Cardiac septum (tissue), 1 donor: ENCODE data around the gene CELSR1. TPM values are rescaled to one million over a fixed set of nuclear protein-coding genes. Genes with fewer than 3 reads are reported as not detected.

Source experiments
- DNase-seq: peaks from one replicate; pipeline ENCODE4 v3.0.0-alpha.2; 2020; ENCODE audit warnings: low spot score
- intact Hi-C: fragments of 100-400 bp; cut with DNase I; formaldehyde crosslinking; loops from one replicate; pipeline ENCODE4 v1.14.0; 2022
- total RNA-seq: library from RNA; stranded (reverse); fragmentation: NEBNext Ultra II Directional; extraction: Animal tissue kit (Norgen Biotek cat#: 25700); gene quantifications from one replicate; pipeline ENCODE4 v1.2.1, GENCODE V29; 2021
- donor health status: DM: no; HTN: no; CAD: no.

Gene CELSR1
- total RNA-seq, 1 donor from 2014 or later, result 13.3 TPM

DNA sequence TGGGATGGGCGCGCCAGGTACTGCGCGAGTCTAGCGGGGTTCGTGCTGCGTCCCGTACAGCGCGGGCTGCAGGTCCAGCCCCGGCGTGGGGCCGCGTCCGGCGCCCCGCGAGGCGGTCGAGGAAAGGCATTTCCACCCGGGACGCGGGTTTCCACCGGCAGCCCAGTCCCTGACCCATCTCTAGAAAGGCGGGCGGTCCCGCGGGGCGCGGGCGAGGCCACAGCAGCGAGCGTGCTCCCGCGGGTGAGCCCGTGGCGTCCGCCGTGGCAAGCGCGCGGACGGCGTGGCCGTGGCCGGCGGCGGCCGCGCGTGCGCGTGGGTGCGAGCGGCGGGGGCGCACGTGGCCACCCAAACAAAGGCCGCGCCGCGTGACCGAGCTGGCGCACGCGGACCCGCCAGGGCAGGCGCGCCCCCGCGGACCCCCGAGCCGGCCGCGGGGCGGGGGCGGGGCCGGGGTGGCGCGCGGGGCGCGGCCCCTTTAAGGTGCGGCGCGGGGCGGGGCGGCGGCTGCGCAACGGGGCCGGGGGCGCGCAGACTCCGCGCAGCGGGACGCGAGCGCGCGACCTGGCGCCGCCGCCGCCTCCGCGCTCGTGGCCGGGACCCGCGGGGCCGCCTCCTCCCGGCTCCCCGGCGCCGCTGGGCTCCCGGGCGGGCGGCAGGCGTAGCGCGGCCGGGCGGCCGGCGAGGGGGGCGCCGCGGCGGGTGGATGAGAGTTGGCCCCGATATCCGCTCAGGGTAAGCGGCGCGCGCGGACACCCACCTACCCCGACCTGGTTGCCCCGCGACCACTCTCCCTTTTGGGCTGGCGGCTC is 39.3 kb upstream of the CELSR1 start:
- intact Hi-C loops, result loop anchor here (5.0 kb wide), 3 partner anchors 111 to 181 kb away; partner anchors contain the start of gene CERK
- DNase-seq, result no peak

DNA sequence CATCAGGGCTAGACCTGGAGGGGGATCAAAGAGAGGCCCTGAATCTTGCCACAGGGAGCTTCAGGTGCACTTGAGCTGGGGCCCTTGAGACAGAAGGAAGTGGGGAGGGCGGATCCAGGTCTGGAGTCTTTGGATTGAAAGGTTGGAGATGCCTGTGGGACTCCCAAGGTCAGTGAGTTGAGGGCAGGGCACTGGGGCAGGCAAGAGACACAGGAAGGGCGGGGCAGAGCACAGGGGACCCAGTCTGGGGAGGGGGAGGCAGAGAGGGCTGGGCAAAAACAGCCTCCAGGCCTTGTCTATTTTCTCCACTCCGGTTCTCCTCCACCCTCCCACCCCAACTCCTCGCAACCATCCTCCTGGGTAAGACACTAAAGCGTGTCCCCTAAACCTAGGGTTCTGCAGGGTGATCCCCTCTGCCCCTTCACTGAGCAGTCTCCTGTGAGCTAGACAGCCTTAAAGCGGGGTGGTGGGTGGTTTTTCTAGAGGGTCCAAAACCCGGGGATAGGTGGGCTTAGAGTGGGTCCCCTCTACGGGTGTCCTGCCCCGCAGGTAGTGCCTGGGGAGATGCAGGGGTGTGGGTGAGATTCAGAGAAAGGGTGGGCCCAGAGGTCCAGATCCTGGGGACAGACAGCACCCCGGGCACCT is 38.6 kb upstream of the CELSR1 start:
- DNase-seq, result no peak
- intact Hi-C loops, result loop anchor here (5.0 kb wide), 3 partner anchors 111 to 181 kb away; partner anchors contain the start of gene CERK

DNA sequence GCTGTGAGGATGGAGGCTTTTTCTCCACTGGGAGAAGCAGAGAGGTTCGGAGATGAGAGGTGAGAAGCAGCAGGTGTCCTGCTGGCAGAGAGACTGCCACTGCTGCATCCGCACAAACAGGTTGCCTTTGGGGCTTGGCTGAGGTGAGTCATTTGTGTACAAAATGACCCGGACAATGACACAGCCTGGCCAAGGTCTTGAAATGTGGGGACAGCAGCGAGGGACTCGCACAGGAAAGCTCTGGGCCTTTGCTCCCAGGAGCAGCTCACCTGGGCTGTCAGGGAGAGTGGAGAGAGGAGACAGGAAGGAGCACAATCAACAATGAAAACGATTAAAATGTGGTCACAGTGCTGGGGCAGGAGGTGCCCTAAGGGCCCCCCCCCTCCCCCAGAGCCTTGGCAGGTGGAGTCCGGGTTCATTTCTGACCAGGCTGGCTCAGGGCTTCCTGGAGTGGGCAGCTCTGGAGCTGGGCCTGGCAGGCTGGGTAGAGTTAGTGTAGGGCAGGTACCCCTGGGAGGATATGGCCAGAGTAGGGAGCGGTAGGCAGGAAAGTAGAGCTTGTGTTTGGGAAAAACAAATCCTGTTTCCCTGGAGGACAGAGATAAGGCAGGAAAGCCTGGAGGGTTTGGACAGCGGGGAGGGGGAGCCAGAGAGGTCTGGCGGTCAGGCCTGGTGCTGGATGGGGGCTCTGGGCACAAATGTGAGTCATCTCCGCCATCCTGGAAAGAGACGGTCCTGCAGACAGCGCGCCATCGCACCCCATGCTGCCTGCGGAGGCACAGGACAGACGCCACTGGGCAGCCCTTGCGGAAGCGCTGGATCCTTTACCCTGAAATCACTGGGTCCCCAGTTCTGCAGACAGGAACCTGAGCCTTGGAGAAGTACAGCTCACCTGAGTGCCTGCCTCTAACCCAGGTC is 37.8 kb upstream of the CELSR1 start:
- no peak for DNase-seq
- intact Hi-C loops, result loop anchor here (5.0 kb wide), 3 partner anchors 112 to 182 kb away; partner anchors contain the start of gene CERK

DNA sequence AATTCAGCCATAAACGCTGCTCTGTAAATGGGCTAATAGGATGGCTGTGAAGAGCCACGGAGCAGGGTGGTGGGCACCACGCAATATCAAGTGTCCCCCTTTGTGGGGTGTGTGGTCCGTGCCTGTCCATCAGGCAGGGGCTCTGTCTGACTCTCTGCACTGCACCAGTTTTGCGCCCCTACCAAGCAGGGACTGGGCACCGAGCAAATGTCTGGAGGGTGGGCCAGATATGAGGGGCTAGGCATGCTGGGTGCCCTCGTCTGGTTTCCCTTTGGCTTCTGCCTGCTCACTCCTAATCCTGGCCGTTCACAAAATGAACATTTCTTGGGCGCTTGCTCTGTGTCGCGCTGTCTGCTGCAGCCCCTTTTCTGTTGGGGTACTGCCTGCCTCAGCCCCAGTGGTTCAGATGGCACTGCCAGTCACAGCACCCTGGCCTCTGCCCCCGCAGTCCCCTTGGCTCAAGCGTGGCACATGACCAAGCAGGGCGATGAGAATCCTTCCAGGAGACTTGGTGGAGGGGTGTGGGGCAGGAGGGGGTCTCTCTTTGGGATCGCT is 37.1 kb upstream of the CELSR1 start:
- no peak for DNase-seq
- intact Hi-C loops, result no loop called here

DNA sequence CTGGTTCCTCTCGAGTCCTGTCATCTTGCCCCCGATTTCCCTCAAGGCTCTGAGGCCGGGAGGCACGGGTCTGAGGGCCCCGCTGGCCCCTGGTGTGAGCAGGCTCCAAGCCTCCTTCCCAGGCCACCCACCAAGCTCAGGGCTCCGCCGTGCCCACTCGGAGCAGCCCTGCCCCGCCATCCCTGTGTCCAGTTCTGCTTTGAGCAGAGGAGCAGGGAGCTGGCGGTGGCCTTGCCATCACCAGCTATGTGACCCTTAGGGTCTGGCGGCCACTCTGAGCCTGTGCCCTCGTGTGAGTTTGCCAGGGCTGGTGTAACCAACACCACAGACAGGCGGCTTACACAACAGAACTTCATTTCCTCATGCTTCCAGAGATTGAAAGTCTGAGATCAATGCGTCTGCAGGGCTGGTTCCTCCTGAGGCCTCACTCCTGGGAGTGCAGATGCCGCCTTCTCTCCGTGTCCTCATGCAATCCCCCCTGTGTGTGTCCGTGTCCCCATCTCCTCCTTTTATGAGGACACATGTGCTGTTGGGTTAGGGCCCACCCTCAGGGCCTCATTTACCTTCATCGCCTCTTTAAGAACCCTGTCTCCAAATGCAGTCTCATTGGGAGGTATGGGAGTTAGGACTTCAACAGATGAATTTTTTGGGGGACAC is 36.5 kb upstream of the CELSR1 start:
- intact Hi-C loops, result no loop called here
- no peak for DNase-seq

DNA sequence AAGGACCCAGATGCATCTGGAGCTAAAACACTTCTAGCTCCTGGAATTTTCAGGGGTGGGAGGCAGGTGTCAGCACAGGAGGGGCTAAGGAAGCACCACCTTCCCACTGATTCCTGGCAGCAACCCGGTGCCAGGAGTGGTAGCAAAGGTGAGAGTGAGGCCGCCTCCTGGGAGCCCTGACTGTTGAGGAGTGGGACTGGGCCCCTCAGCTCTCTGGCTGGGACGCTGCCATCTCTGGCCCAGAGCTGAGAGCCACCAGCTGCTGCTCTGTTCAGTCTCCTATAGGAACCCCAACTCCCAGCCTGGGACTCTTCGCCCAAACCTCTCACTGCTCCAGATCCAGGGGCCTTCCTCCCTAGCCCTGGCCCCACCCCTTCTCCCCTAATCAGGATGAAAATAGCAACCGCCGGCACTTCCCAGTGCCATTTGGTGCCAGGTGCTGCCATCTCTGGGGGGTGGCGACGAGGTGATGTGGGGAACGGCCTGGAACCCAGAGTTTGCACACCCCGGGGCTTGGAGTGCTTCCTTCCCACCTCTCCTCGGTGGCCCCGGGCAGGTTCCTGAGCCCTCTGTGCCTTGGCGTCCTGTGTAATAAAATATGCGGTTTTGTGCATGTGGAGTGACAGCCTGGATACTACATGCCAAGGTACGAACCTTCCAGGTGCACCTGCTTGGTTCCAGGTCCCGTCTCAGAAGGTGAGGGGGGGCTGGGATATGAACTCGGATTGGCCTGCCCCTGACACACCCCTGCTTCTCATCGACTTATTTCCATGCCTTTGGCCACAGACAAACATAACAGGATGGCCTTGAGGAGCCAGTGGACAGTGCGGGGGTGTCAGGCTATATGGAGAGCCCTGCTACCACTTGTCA is 35.7 kb upstream of the CELSR1 start:
- DNase-seq, result no peak
- intact Hi-C loops, result no loop called here

DNA sequence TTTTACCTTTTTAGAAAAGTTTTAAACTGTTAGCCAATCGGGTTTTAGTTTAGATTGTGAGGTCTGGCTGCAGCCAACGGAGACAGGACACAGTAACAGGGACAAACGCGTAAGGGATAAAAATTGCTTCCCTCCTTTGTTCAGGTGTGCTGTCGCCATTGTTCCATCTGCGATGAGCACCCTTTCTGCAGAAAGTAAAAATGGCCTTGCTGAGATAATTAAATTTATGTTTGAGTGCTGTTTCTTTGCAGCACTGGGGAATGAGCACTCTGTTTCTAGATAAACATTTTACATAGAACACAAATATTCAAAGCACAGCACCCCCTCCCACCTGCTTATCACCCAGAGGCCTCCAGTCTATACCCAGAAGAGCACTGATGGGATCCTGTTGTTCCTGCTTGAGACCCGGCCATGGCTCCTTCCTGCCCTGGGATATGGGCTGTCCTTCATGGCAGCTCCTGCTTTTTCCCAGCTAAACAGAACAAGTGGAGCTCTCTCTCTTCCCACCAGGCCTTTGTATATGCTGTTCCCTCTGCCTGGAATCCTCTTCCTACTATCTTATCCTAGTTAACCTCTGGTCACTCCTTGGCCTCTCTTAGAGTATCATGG is 34.3 kb upstream of the CELSR1 start:
- DNase-seq, result no peak
- intact Hi-C loops, result no loop called here

DNA sequence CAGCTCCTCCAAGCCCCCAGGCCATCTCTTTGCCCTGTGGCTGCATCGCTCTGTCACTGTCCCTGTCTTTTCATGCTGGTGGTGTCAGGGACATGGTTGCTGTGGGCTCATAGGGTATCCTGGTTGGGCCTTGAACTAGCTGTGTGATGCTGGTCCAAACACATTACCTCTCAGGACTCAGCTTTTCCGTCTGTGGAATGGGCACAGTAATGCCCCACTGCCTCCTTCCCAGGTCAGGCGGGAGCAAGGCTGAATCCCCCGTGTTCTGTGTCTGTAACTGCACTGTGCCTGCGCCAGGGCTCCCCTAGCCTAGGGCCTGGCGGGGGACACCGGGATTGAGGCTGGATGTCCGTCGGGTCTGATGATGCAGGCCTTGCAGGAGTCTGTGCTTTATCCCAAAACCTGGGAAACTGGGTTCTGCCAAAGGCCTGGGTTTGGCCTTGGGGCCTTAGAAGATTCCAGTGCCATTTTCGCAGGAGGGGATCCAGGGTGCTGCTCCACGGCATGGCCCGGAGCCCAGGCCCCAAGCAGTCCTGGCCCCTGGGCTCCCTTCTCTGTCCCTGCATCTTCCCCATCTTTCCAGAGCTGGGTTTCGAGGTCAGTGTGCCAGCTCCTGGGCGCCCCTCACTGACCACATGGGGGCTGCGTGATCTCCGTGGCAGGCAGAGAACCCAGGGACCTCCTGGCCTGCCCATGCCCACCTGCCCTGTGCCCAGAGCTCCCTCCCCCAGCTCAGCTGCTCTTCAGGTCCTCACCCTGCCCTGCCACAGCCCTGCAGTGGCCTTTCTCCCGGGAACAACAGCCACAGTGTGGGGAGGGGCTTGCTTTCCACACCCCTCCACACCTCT is 32.7 kb upstream of the CELSR1 start:
- intact Hi-C loops, result loop anchor here (10.0 kb wide), 1 partner anchor 1915 kb away; a partner anchor contains a TSS
- no peak for DNase-seq

DNA sequence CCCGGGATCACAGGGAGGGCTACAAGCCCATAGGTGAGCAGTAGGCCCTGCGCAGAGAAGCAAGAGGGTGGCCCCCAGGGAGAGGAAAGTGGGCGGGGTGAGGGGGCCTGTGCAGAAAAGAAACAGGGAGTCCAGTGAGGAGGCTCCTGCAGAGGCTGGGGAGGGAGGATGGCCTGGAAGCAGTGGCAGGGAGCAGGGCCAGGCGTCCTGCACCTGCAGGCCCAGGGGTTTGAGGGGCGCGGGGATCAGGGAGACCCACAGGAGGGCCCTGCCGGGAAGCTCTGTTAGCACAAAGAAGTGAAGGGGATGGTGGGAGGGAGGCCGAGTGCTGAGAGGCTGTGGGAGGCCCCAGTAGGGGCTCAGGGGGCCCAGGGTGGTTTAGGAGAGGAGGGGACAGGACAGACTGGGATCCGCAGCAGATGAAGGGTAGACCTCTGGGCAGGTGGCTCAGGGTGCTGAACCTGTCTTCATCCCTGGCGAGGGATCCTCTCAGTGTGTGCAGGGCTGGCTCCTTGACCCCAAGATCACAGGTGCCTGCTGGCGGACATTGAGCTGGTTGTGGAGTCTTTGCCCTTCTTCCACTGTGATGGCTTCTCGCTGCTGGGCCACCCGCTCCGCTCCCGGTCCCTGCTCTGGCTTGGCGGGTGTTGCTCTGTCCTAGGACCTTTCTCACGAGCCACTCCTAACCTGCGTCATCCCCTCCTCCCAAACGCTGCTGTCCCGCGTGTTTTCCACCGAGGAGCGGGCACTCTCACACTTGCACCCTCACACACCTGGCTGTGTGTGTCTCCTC is 31.8 kb upstream of the CELSR1 start:
- DNase-seq, result no peak
- intact Hi-C loops, result loop anchor here (10.0 kb wide), 1 partner anchor 1916 kb away; a partner anchor contains a TSS

DNA sequence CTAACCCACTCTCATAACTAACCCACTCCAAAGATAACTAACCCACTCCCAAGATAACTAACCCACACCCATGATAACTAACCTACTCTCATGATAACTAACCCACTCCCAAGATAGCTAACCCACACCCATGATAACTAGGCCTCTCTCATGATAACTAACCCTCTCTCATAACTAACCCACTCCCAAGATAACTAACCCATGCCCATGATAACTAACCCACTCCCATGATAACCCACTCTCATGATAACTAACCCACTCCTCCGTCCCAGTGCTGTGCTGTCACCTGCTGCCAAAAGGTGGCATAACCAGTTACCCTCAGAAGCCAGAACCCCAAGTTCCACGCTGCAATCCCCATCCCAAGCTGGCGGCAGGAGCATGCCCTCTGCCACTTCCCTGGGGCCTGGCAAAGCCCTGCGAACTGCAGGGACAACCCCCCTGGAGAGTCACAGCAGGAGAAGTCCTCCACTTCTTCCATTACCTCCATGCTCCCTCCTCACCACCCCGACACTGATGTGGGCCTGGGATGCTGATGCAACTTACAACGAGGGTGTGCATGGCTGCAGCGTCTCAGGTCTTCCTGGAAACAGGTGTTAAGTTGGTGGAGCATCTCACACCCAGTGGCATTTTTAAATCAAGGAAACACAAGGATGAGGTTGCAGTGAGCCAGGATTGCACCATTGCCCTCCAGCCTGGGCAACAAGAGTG is 30.8 kb upstream of the CELSR1 start:
- no peak for DNase-seq
- intact Hi-C loops, result loop anchor here (10.0 kb wide), 1 partner anchor 1917 kb away; a partner anchor contains a TSS

DNA sequence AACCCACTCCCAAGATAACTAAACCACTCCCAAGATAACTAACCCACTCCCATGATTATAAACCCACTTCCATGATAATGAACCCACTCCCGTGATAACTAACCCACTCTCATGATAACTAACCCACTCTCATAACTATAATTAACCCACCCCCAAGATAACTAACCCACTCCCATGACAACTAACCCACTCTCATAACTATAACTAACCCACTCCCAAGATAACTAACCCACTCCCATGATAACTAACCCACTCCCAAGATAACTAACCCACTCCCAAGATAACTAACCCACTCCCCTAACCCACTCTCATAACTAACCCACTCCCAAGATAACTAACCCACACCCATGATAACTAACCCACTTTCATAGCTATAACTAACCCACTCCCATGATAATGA is 30.1 kb upstream of the CELSR1 start:
- intact Hi-C loops, result loop anchor here (10.0 kb wide), 1 partner anchor 1917 kb away; a partner anchor contains a TSS
- DNase-seq, result no peak

DNA sequence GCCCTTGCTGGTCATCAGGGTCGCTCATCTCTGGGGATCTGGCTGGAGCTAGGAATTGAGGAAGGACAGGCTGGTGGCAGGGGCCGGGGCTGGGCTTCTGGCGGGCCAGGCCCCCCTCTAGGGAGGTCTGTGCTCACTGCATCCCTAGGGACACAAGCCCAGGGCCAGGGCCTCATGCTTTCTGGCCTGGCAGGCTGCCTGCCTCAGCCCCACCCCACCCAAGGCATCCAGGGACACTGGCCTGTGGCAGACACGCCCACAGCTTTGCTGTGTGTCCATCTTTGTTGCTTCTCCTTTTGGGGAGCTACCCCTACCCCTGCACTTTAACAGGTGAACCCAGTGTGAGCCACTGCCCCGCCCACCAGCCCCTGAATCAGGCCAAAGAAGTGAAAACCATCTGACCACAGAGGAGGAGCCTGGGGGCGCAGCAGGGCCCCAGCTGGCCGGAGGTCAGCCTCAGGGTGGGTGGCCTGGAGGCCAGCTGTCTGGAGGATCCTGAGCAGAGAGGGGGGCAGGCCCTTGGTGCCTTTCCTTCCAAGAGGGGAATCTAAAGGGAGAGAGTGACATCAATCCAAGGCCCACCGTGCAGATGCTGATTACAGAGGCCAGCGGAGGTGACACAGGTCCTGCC is 26.8 kb upstream of the CELSR1 start:
- DNase-seq, result no peak
- intact Hi-C loops, result loop anchor here (5.0 to 10.0 kb wide), 2 partner anchors 178 to 1921 kb away; a partner anchor contains a TSS

DNA sequence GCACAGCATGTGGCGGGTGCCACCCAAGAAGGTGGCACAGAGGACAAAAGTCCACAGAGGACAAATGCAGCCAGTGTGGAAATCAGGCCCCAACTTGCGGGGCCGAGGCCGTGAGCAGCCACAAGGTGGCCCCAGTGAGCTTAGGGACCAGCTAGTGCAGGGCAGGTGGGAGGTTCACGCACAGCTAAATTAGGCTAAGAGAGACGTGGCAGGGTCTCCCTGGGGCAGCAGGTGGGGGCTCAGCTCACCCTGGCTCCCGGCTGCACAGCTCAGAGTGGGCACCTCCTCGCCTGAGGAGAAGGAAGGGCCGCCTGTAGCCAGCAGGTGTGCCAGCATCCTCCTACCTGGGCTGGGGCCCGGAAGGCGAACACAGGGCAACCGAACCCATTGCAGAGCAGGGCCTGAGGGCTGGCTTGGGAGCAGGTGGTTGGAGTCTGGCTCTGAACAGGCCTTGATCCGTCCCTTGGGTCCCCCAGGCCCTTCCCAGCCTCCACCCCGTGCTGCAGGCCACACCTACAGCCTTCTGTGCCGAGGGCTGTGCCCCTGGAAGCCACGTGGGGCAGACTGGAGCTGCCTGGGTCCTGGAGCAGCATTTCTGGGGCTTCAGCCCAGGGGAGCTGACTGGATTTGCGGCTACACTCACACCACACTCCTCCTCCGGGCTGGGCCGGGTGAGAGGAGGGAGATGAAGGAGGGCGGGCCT is 26.1 kb upstream of the CELSR1 start:
- DNase-seq, result peak; percentile 90

DNA sequence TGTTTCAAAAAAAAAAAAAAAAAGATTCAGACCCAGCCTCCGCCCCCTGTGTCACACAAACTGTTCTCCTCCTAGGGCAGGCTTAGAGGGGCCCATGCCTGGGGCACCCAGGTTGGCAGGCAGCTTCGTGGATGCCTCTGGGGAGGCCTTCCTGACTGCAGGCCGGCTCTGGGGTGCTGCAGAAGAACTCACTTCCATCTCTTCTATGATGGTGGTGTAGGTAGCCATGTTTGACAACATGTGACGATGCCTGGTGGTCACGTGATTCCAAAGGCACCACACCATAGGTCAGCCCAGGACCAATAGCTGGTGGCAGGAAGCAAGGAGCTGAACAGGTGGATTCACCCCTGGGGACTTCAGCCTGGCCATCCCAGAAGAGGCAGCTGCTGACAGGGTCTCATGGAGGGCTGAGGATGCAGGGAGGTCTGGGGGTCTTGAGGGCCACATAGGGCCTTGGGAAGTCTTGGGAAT is 24.1 kb upstream of the CELSR1 start:
- no peak for DNase-seq
- intact Hi-C loops, result loop anchor here (5.0 to 10.0 kb wide), 2 partner anchors 181 to 1923 kb away; a partner anchor contains a TSS

More for the DNA sequence above, 26.1 kb upstream of the CELSR1 start:
- intact Hi-C loops, result loop anchor here (5.0 to 10.0 kb wide), 2 partner anchors 179 to 1921 kb away; a partner anchor contains a TSS
